CD4-positive, alpha-beta T cell (primary cell): ENCODE measurements around the gene E2F4. TPM values are rescaled to one million over a fixed set of nuclear protein-coding genes. Genes with fewer than 3 reads are reported as not detected.

Source experiments
- ATAC-seq: fragments of 200-7000 bp; cut with Tn5 transposase; one replicate; pipeline ENCODE4 v1.10.0; 2022; ENCODE audit warnings: mild to moderate bottlenecking; ENCODE audit not compliant: poor library complexity
- CTCF ChIA-PET: fragments of 350-600 bp; sonication (Branson Sonifier 250); formaldehyde crosslinking; loops from one replicate; lab custom pipeline; 2021; ENCODE audit warnings: antibody characterized with exemption, inconsistent platforms; lab: Charles Lee
- POLR2A ChIA-PET: fragments of 350-600 bp; sonication (Branson Sonifier 250); formaldehyde crosslinking; loops from one replicate; lab custom pipeline; 2021; ENCODE audit warnings: antibody characterized with exemption, inconsistent platforms; lab: Charles Lee
- DNase-seq, 14 experiments: peaks; one replicate each; pipeline ENCODE4 v3.0.0-alpha.2; 2013 to 2020; ENCODE audit warnings: mixed read lengths in 2 of 14
- H3K27ac ChIP-seq, 2 donors: one replicate each; pipeline versions ENCODE4 v1.5.1 to v1.7.0; 2013; ENCODE audit warnings: low read length in 2 of 2, low read depth in 1 of 2, mild to moderate bottlenecking in 1 of 2
- H3K27me3 ChIP-seq, 2 experiments: 1 replicate in 1 of 2; 2 replicates in 1 of 2; pipeline versions ENCODE4 v1.6.1 to v1.7.0; 2013; ENCODE audit warnings: low read length in 2 of 2, control low read depth in 1 of 2, mild to moderate bottlenecking in 1 of 2, moderate library complexity in 1 of 2; ENCODE audit not compliant: insufficient read depth in 2 of 2, control insufficient read depth in 1 of 2
- H3K36me3 ChIP-seq: one replicate; pipeline ENCODE4 v1.6.1; 2013; ENCODE audit warnings: low read length, control low read depth; ENCODE audit not compliant: insufficient read depth
- H3K4me1 ChIP-seq: one replicate; pipeline ENCODE4 v1.6.1; 2013; ENCODE audit warnings: low read length, control low read depth; ENCODE audit not compliant: insufficient read depth
- H3K4me3 ChIP-seq: one replicate; pipeline ENCODE4 v1.5.1; 2013; ENCODE audit warnings: mild to moderate bottlenecking, low read length, moderate library complexity
- H3K9me3 ChIP-seq, 2 experiments: 1 replicate in 1 of 2; 2 replicates in 1 of 2; pipeline versions ENCODE4 v1.6.1 to v1.7.0; 2013; ENCODE audit warnings: low read length in 2 of 2, mild to moderate bottlenecking in 2 of 2, control low read depth in 1 of 2, moderate library complexity in 1 of 2; ENCODE audit not compliant: control insufficient read depth in 1 of 2, insufficient read depth in 1 of 2
- H3K27ac Mint-ChIP-seq: one replicate; pipeline ENCODE4 v1.8.0; 2020; ENCODE audit warnings: mixed read lengths
- H3K27me3 Mint-ChIP-seq: one replicate; pipeline ENCODE4 v1.8.0; 2021; ENCODE audit warnings: mixed read lengths
- H3K36me3 Mint-ChIP-seq: one replicate; pipeline ENCODE4 v1.8.0; 2021; ENCODE audit warnings: low read depth, mixed read lengths
- H3K4me1 Mint-ChIP-seq: one replicate; pipeline ENCODE4 v1.8.0; 2021; ENCODE audit warnings: low read depth, mixed read lengths
- H3K4me3 Mint-ChIP-seq: one replicate; pipeline ENCODE4 v1.8.0; 2020; ENCODE audit warnings: mild to moderate bottlenecking, mixed read lengths
- H3K9me3 Mint-ChIP-seq: one replicate; pipeline ENCODE4 v1.8.0; 2020; ENCODE audit warnings: mixed read lengths
- intact Hi-C, 2 experiments: fragments of 100-400 bp; cut with DNase I in 1 of 2; cut with micrococcal nuclease in 1 of 2; formaldehyde crosslinking; loops; one replicate each; pipeline versions ENCODE4 v1.15.1 to v1.9.0; 2023 to 2025; cut with DNase I, micrococcal nuclease
- total RNA-seq, 174 experiments: library from RNA in 2 of 174; stranded (reverse) in 2 of 174; gene quantifications; one replicate each; pipeline ENCODE4 v1.2.3 and lab custom pipeline; 2021 to 2026
- TF ChIP-seq, protein P1 (sequence below): fragments of 200-600 bp; IDR thresholded peaks from one replicate; pipeline ENCODE4 v1.8.0; 2022; ENCODE audit warnings: antibody characterized with exemption, mild to moderate bottlenecking

E2F4 gene
- total RNA-seq, 2 experiments from 2014 or later = 50.9 to 56.1 TPM

DNA sequence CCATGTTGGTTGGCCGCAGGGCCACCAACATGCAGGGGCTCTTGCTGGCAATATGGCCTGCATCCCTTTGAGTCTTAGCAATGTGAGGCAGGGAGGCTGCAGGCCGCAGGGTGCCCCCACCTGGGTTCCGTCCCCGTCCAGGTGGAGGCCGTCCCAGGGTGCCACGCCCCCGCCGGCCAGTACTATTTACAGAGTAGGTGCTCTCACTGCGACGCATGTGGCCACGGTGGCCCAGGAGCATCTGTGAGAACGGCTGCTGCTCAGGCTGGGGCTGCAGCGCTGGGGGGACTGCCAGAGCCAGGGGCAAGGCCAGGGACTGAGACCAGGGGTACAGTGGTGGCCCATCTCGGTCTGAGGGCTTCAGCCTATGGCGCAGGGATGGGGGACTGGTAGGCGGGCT, 11.8 kb upstream of the E2F4 start:
- DNase-seq = no peak
- Mint-ChIP-seq H3K9me3 (no peaks in the 10 kb centered on the region), H3K27ac (no peak overlapping the region), H3K27me3 (peaks cover 31% of the 10 kb centered on the region), H3K36me3 (no peaks in the 10 kb centered on the region), H3K4me1 (peaks cover 21% of the 10 kb centered on the region), H3K4me3 (no peak overlapping the region)
- TF ChIP-seq, protein P1, sequence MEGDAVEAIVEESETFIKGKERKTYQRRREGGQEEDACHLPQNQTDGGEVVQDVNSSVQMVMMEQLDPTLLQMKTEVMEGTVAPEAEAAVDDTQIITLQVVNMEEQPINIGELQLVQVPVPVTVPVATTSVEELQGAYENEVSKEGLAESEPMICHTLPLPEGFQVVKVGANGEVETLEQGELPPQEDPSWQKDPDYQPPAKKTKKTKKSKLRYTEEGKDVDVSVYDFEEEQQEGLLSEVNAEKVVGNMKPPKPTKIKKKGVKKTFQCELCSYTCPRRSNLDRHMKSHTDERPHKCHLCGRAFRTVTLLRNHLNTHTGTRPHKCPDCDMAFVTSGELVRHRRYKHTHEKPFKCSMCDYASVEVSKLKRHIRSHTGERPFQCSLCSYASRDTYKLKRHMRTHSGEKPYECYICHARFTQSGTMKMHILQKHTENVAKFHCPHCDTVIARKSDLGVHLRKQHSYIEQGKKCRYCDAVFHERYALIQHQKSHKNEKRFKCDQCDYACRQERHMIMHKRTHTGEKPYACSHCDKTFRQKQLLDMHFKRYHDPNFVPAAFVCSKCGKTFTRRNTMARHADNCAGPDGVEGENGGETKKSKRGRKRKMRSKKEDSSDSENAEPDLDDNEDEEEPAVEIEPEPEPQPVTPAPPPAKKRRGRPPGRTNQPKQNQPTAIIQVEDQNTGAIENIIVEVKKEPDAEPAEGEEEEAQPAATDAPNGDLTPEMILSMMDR = no peak
- intact Hi-C loops = loop anchor here (5.0 to 10.0 kb wide), 2 partner anchors 73 to 165 kb away; partner anchors contain the start of gene PHAF1 (in 1 of the 2)
- H3K4me1 ChIP-seq = peaks cover 37% of the 10 kb centered on the region
- no peak overlapping the region for H3K27ac ChIP-seq
- CTCF ChIA-PET = interaction anchor here (1.0 kb wide), 1 partner anchor 25 kb away, joined by 4 read pairs; no protein-coding TSS in a partner anchor
- no peak overlapping the region for H3K4me3 ChIP-seq
- H3K9me3 ChIP-seq = no peaks in the 10 kb centered on the region
- POLR2A ChIA-PET = no interaction called here
- no peak for ATAC-seq
- H3K27me3 ChIP-seq = peaks cover 0 to 15% of the 10 kb centered on the region in 2 experiments
- no peaks in the 10 kb centered on the region for H3K36me3 ChIP-seq

GRCh38 chr16:67181346-67181745, 10.6 kb upstream of the E2F4 start:
- ChIA-PET POLR2A (no interaction called here), CTCF (interaction anchor here (1.7 kb wide), 1 partner anchor 26 kb away, joined by 6 read pairs; no protein-coding TSS in a partner anchor)
- H3K4me1 ChIP-seq = peaks cover 42% of the 10 kb centered on the region
- ATAC-seq (no peak), DNase-seq (no peak)
- no peak overlapping the region for H3K4me3 ChIP-seq
- H3K27ac ChIP-seq = no peak overlapping the region
- intact Hi-C loops = loop anchor here (5.0 to 10.0 kb wide), 2 partner anchors 74 to 167 kb away; partner anchors contain the start of gene PHAF1 (in 1 of the 2)
- Mint-ChIP-seq H3K4me3 (no peak overlapping the region), H3K9me3 (no peaks in the 10 kb centered on the region), H3K36me3 (no peaks in the 10 kb centered on the region), H3K27ac (no peak overlapping the region), H3K4me1 (peaks cover 29% of the 10 kb centered on the region), H3K27me3 (peaks cover 19% of the 10 kb centered on the region)
- no peaks in the 10 kb centered on the region for H3K36me3 ChIP-seq
- H3K27me3 ChIP-seq = peaks cover 0 to 15% of the 10 kb centered on the region in 2 experiments
- H3K9me3 ChIP-seq = no peaks in the 10 kb centered on the region
- TF ChIP-seq, protein P1 = no peak

- TF ChIP-seq, protein P1 = no peak
- ATAC-seq (no peak), DNase-seq (no peak)
- peaks cover 41% of the 10 kb centered on the region for H3K4me1 ChIP-seq
- H3K4me3 ChIP-seq = no peak overlapping the region
- no peaks in the 10 kb centered on the region for H3K36me3 ChIP-seq
- Mint-ChIP-seq H3K36me3 (no peaks in the 10 kb centered on the region), H3K27me3 (peaks cover 12% of the 10 kb centered on the region), H3K4me1 (peaks cover 25% of the 10 kb centered on the region), H3K4me3 (no peak overlapping the region), H3K9me3 (no peaks in the 10 kb centered on the region), H3K27ac (no peak overlapping the region)
- CTCF ChIA-PET = interaction anchor here (1.5 to 1.7 kb wide), 2 partner anchors 27 to 228 kb away, joined by 5 to 6 read pairs; no protein-coding TSS in a partner anchor
- peaks cover 0 to 12% of the 10 kb centered on the region in 2 experiments for H3K27me3 ChIP-seq
- no peak overlapping the region for H3K27ac ChIP-seq
- POLR2A ChIA-PET = interaction anchor here (2.5 to 5.2 kb wide), 2 partner anchors 10 to 21 kb away, joined by 6 to 51 read pairs; partner anchors contain the start of genes E2F4, FBXL8 and TRADD
- intact Hi-C loops = loop anchor here (2.0 to 10.0 kb wide), 4 partner anchors 19 to 167 kb away; partner anchors contain the start of gene PHAF1 (in 1 of the 2)
- no peaks in the 10 kb centered on the region for H3K9me3 ChIP-seq
These were observed 9.7 kb upstream of the E2F4 start for GRCh38 chr16:67182288-67182687.
